Thyroid gland (tissue), 4 donors: Measurements from ENCODE around the gene LYVE1.

Experiments used
- CTCF ChIP-seq, 6 experiments: fragments of 200-600 bp in 3 of 6; fragments of 450-650 bp in 3 of 6; sonication (generic) in 3 of 6; IDR thresholded peaks; one replicate each; pipeline ENCODE4 v1.5.1; 2016 to 2019; ENCODE audit warnings: antibody characterized with exemption in 6 of 6, mild to moderate bottlenecking in 2 of 6, inconsistent platforms in 1 of 6, moderate library complexity in 1 of 6
- POLR2A ChIP-seq, 2 donors: fragments of 450-650 bp; IDR thresholded peaks; one replicate each; pipeline ENCODE4 v1.6.1; 2017; ENCODE audit warnings: antibody characterized with exemption in 2 of 2, mild to moderate bottlenecking in 2 of 2, moderate library complexity in 1 of 2

GRCh38 chr11:10606536-10607208 lies 38.2 kb upstream of the LYVE1 start:
- TF ChIP-seq CTCF (IDR thresholded peaks at IDR 0.05) (no peak), POLR2A (IDR thresholded peaks at IDR 0.05) (no peak)
